GM19468 (cell line): Measurements from ENCODE around the gene BRWD1.
"Not testable (repeated sequence)": the region's sequence is repeated elsewhere in the genome, so short reads cannot be mapped to it uniquely, and the experiment has no call there.

ENCODE experiments used
- ATAC-seq: cut with Tn5 transposase; IDR thresholded peaks from one replicate; pipeline ENCODE4 v1.9.1; 2021; ENCODE audit warnings: mild to moderate bottlenecking, moderate library complexity, moderate number of reproducible peaks; ENCODE audit not compliant: unreplicated experiment; ENCODE audit errors: extremely low read depth

Gene BRWD1

DNA sequence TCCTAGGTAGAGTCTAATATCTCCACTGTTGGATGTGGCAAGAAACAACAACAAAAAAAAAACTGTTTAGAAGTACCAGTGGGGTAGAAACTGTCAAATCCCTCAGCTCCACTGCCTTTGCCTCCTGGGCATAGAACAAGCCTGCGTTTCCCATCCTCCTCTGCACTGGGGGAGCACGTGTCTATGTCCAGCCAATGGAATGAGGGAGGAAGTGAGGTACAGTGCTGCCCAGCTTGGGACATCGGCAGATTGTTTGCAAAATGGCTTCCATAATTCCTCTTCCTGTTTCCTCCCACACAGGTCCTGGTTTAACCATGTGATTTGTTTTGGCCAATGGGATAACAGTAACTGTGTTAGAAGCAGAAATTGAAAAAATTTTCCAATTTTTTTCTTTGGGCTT lies 169.2 kb downstream of the BRWD1 start:
- ATAC-seq: no peak

GRCh38 chr21:39142972-39143371 lies 170.5 kb downstream of the BRWD1 start:
- no peak for ATAC-seq

- ATAC-seq: no peak
These were observed 171.9 kb downstream of the BRWD1 start for GRCh38 chr21:39141502-39141901.

DNA sequence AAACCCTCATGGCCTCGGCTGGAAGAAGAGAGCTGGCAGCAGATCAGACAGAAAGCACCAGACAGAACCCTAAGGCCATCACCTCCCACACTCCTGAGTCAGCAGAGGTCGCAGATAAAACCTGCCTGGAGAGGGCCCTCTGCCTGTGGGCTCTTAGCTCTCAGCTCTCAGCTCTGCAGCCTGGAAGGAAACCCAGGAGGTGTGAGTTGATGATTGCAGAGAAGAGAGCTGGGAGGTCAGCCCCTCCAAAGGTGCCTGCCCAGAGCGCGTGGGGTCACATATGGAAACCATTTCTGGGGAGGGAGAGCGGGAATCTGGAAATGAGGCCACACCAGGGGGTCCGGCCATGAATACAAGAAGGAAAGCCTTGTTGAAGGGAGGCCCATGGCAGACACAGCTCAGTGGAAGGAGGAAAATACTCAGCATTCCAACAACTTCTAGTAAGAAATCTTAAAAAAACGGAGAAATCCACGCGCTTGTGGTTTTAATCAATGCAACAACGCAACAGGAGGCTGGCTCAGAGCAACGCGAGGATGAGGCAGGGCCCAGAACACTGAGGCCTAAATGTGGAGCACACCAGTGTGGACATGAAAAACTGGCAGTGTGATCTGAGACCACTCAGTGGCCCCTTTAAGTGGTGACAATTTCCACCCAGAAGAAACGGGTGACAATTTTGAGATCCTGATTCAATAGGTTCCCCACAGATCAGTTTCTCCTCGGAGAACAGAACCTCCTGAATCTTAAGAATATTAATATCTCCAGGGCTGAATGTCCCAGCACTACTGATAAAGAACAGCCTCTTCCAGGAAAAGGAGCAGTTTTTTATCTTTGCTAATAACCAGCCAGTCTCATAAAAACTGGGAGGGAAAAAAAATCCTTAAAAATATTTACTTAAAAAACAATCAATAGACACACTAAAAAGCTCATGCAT lies 175.9 kb downstream of the BRWD1 start:
- no peak for ATAC-seq

DNA sequence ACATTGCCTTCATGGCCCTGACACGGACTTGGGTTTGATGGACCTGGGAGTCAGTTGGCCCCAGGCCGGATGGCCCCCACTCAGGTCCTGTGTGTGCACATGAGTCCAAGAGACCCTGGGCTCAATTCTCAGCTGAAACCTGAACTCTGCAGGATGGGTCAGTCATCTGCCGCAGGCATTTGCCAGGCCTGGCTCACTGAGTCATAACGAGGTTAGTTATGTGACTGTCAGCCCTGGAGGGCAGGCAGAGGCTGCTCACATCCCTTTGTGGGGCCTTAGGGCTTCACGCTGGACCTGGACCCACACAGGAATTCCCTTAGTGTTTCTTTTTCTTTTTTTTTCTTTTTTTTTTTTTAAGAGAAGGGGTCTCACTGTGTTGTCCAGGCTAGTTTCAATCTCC lies 176.7 kb downstream of the BRWD1 start:
- ATAC-seq: no peak

DNA sequence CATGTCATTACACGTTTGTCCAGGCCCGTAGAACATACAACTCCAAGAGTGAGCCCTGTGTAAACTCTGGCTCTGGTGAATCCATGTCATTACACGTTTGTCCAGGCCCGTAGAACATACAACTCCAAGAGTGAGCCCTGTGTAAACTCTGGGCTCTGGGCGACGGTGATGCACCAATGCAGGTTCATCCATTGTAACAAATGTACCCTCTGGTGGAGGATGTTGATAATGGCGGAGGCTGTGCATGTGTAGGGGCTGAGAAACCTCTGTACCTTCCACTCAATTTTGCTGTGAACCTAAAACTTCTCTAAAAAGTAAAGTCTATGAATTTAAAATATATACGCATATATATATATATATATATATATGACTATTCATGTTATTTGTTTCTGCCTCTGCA lies 177.3 kb downstream of the BRWD1 start:
- ATAC-seq: not testable (repeated sequence)

DNA sequence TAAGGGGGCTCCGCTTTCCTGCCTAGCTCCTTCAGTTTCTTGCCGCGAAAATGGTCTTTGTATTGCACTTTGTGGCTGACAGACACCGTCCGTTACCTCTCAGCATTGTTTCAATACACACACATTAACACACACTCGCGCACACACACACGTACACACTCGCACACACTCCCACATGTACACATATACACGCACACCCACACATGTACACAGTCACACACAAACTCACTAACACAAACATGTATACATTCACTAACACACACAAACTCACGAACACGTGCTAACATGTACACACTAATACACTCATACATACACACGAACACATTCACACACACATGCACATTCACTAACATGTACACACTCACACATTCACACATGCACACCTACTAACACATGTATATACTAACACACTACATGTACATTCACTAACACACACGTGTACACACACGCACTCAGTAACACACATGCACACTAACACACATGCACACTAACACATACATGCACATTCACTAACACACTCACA lies 179.1 kb downstream of the BRWD1 start:
- no peak for ATAC-seq
